ENCODE results near the gene ATF5.

DNA sequence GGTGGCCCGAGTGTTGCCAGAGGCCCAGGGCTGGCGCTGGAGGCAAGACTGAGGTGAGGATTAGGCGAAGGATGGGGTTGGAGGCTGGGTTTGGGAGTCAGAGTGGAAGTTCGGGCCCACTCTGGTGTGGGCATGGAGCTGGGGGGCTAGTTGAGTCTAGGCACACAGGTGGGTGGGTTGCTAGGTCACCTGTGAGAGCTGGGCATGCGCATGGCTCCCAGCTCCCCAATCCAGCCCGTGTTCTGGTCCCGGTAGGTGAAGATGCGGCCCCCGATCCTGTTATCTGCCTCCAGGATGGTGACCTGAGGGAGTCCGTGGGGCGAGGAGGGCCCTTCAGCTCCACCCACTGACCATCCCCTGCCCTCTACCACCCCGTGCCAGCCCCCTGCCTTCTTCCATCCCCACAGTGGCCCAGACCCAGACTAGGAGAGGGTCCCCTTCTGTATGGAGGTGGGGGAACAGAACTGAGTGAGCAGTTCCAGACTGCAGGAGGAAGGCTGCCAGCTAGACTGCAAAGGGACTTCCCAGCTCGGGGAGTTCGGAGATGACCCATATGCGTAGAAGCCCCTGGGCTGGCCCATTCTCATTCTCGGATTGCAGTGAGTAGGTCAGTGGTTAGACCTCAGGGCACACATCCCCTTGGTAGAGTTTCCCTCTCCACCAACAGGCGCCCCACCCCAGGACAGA, 34.0 kb upstream of the ATF5 start:
- TF ChIP-seq, protein P1, sequence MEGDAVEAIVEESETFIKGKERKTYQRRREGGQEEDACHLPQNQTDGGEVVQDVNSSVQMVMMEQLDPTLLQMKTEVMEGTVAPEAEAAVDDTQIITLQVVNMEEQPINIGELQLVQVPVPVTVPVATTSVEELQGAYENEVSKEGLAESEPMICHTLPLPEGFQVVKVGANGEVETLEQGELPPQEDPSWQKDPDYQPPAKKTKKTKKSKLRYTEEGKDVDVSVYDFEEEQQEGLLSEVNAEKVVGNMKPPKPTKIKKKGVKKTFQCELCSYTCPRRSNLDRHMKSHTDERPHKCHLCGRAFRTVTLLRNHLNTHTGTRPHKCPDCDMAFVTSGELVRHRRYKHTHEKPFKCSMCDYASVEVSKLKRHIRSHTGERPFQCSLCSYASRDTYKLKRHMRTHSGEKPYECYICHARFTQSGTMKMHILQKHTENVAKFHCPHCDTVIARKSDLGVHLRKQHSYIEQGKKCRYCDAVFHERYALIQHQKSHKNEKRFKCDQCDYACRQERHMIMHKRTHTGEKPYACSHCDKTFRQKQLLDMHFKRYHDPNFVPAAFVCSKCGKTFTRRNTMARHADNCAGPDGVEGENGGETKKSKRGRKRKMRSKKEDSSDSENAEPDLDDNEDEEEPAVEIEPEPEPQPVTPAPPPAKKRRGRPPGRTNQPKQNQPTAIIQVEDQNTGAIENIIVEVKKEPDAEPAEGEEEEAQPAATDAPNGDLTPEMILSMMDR (IDR thresholded peaks at IDR 0.05): no peak
- no peak for TF ChIP-seq POLR2A (IDR thresholded peaks at IDR 0.05)
